Liver (tissue), 9 donors: ENCODE results near the gene ZNF423. TPM values are rescaled to one million over a fixed set of nuclear protein-coding genes. Genes with fewer than 3 reads are reported as not detected.

Source experiments
- DNase-seq: peaks from one replicate; pipeline ENCODE4 v3.0.0-alpha.2; 2017; ENCODE audit warnings: low spot score
- H3K27ac ChIP-seq, 2 donors: one replicate each; pipeline ENCODE4 v1.7.0; 2013; ENCODE audit warnings: inconsistent platforms in 2 of 2, low read length in 2 of 2, control low read depth in 1 of 2, low read depth in 1 of 2, mild to moderate bottlenecking in 1 of 2
- H3K27me3 ChIP-seq, 4 donors: one replicate each; pipeline versions ENCODE4 v1.6.1 to v1.7.0; 2013; ENCODE audit warnings: low read length in 3 of 4, inconsistent platforms in 1 of 4, mild to moderate bottlenecking in 1 of 4, moderate library complexity in 1 of 4; ENCODE audit not compliant: control insufficient read depth in 4 of 4, insufficient read depth in 4 of 4
- H3K36me3 ChIP-seq, 4 donors: one replicate each; pipeline versions ENCODE4 v1.6.1 to v1.7.0; 2013; ENCODE audit warnings: low read length in 3 of 4, mild to moderate bottlenecking in 3 of 4, low read depth in 1 of 4, moderate library complexity in 1 of 4; ENCODE audit not compliant: control insufficient read depth in 4 of 4, insufficient read depth in 3 of 4
- H3K4me1 ChIP-seq, 4 donors: one replicate each; pipeline versions ENCODE4 v1.6.1 to v1.7.0; 2013; ENCODE audit warnings: low read length in 3 of 4, mild to moderate bottlenecking in 3 of 4, moderate library complexity in 1 of 4; ENCODE audit not compliant: control insufficient read depth in 4 of 4, insufficient read depth in 4 of 4
- H3K4me3 ChIP-seq, 3 donors: one replicate each; pipeline versions ENCODE4 v1.6.1 to v1.7.0; 2013; ENCODE audit warnings: low read length in 3 of 3, control low read depth in 1 of 3, low read depth in 1 of 3, mild to moderate bottlenecking in 1 of 3
- H3K9ac ChIP-seq, 2 donors: one replicate each; pipeline ENCODE4 v1.7.0; 2013; ENCODE audit warnings: low read length in 2 of 2, mild to moderate bottlenecking in 2 of 2, moderate library complexity in 2 of 2, control low read depth in 1 of 2, low read depth in 1 of 2
- H3K9me3 ChIP-seq, 4 donors: one replicate each; pipeline versions ENCODE4 v1.6.1 to v1.7.0; 2013; ENCODE audit warnings: low read length in 3 of 4; ENCODE audit not compliant: control insufficient read depth in 4 of 4
- ATF3 ChIP-seq: IDR thresholded peaks from 2 replicates; pipeline ENCODE4 v1.6.1; 2016; ENCODE audit warnings: antibody characterized with exemption
- CTCF ChIP-seq: fragments of 150-350 bp; IDR thresholded peaks from 2 replicates; pipeline ENCODE4 v1.5.1; 2017; ENCODE audit warnings: improper control_type of control experiment, low read depth, low read length; ENCODE audit not compliant: missing input control
- EGR1 ChIP-seq, 2 donors: IDR thresholded peaks; 2 replicates each; pipeline ENCODE4 v1.6.1; 2016 to 2018; ENCODE audit warnings: antibody characterized with exemption in 2 of 2, low read depth in 2 of 2
- FOXA1 ChIP-seq: IDR thresholded peaks from 2 replicates; pipeline ENCODE4 v1.6.1; 2016; ENCODE audit warnings: antibody characterized with exemption
- FOXA2 ChIP-seq: IDR thresholded peaks from 2 replicates; pipeline ENCODE4 v1.6.1; 2016; ENCODE audit warnings: antibody characterized with exemption
- GABPA ChIP-seq, 2 donors: IDR thresholded peaks in 1 of 2; conservative IDR thresholded peaks in 1 of 2; 2 replicates each; pipeline ENCODE4 v1.6.1; 2016; ENCODE audit warnings: antibody characterized with exemption in 2 of 2, mild to moderate bottlenecking in 1 of 2, moderate library complexity in 1 of 2
- HNF4A ChIP-seq, 2 donors: conservative IDR thresholded peaks; 2 replicates each; pipeline ENCODE4 v1.6.1; 2016; ENCODE audit warnings: antibody characterized with exemption in 2 of 2, mild to moderate bottlenecking in 2 of 2
- HNF4G ChIP-seq: IDR thresholded peaks from 2 replicates; pipeline ENCODE4 v1.6.1; 2016; ENCODE audit warnings: antibody characterized with exemption
- JUND ChIP-seq, 2 donors: IDR thresholded peaks; 2 replicates each; pipeline ENCODE4 v1.6.1; 2016; ENCODE audit warnings: antibody characterized with exemption in 2 of 2
- MAX ChIP-seq: IDR thresholded peaks from 2 replicates; pipeline ENCODE4 v1.6.1; 2016; ENCODE audit warnings: antibody characterized with exemption
- NR2F2 ChIP-seq: IDR thresholded peaks from 2 replicates; pipeline ENCODE4 v1.6.1; 2016; ENCODE audit warnings: antibody characterized with exemption
- RAD21 ChIP-seq, 2 donors: IDR thresholded peaks; 2 replicates each; pipeline ENCODE4 v1.6.1; 2016; ENCODE audit warnings: antibody characterized with exemption in 2 of 2, mild to moderate bottlenecking in 2 of 2
- REST ChIP-seq: IDR thresholded peaks from 2 replicates; pipeline ENCODE4 v1.6.1; 2016; ENCODE audit warnings: antibody characterized with exemption, mild to moderate bottlenecking
- RXRA ChIP-seq, 2 donors: IDR thresholded peaks; 2 replicates each; pipeline ENCODE4 v1.6.1; 2017 to 2018; ENCODE audit warnings: antibody characterized with exemption in 2 of 2, mild to moderate bottlenecking in 1 of 2
- SP1 ChIP-seq: IDR thresholded peaks from 2 replicates; pipeline ENCODE4 v1.6.1; 2018; ENCODE audit warnings: antibody characterized with exemption, mild to moderate bottlenecking
- TAF1 ChIP-seq: conservative IDR thresholded peaks from 2 replicates; pipeline ENCODE4 v1.6.1; 2016; ENCODE audit warnings: antibody characterized with exemption, mild to moderate bottlenecking
- YY1 ChIP-seq: IDR thresholded peaks from 2 replicates; pipeline ENCODE4 v1.6.1; 2016; ENCODE audit warnings: antibody characterized with exemption, mild to moderate bottlenecking
- ZBTB33 ChIP-seq: IDR thresholded peaks from 2 replicates; pipeline ENCODE4 v1.6.1; 2016; ENCODE audit warnings: antibody characterized with exemption
- WGBS: extraction: QIAGEN DNeasy Blood & Tissue Kit; methylation state at CpG from one replicate; pipeline ENCODE4 v1.1.7; 2013; 5-methylcytosine and 5-hydroxymethylcytosine counted together
- polyA plus RNA-seq, 2 donors: library from polyadenylated mRNA; stranded (reverse) in 1 of 2; unstranded in 1 of 2; fragments of 200-250 nt in 1 of 2; fragments of >200 nt in 1 of 2; fragmentation: Nextera tagmentation in 1 of 2; extraction: Ambion mirVana in 1 of 2; gene quantifications; one replicate each; pipeline versions ENCODE4 v1.2.1 to v1.2.3, GENCODE V29; 2013 to 2015
- total RNA-seq, 2 donors: library from RNA; depleted of rRNA; stranded (reverse); fragments of >200 nt; gene quantifications; one replicate each; pipeline ENCODE4 v1.2.3, GENCODE V29; 2014
- donor health status: healthy.
- donor health status: healthy.
- donor health status: healthy.
- donor health status: healthy.
- donor health status: healthy.

Gene ZNF423
- total and polyA plus RNA-seq, 4 donors = 0.24 to 1.6 (median 0.39) TPM

- H3K9me3 ChIP-seq = no peaks in the 10 kb centered on the region
- H3K4me3 ChIP-seq = no peak overlapping the region
- DNase-seq = no peak
- TF ChIP-seq EGR1 (IDR thresholded peaks at IDR 0.05; ENCODE audit: low read depth in 2 of 2) (no peak), GABPA (IDR thresholded peaks at IDR 0.05 in 1 of 2, conservative IDR thresholded peaks at IDR 0.05 in 1 of 2) (no peak), REST (no peak), SP1 (no peak), MAX (no peak), RXRA (IDR thresholded peaks at IDR 0.05) (no peak), ATF3 (no peak), NR2F2 (no peak), YY1 (no peak)
- H3K27me3 ChIP-seq = no peaks in the 10 kb centered on the region
- H3K36me3 ChIP-seq = no peaks in the 10 kb centered on the region
- H3K9ac ChIP-seq = no peak overlapping the region
- peaks cover 2 to 8% (median 5%) of the 10 kb centered on the region in 4 donors for H3K4me1 ChIP-seq
- 86% methylated on average over 9 of the region's 9 CpGs for WGBS
- no peak overlapping the region for H3K27ac ChIP-seq
Observed at GRCh38 chr16:49494891-49495566, 360.9 kb downstream of the ZNF423 start.

- H3K9me3 ChIP-seq = no peaks in the 10 kb centered on the region
- peaks cover 2 to 8% (median 5%) of the 10 kb centered on the region in 4 donors for H3K4me1 ChIP-seq
- H3K27ac ChIP-seq = no peak overlapping the region
- TF ChIP-seq TAF1 (no peak), REST (no peak), FOXA2 (no peak), MAX (no peak), EGR1 (IDR thresholded peaks at IDR 0.05; ENCODE audit: low read depth in 2 of 2) (no peak), ZBTB33 (no peak), FOXA1 (no peak), SP1 (no peak), ATF3 (no peak), HNF4G (no peak), RXRA (IDR thresholded peaks at IDR 0.05) (no peak), HNF4A (conservative IDR thresholded peaks at IDR 0.05) (no peak), GABPA (IDR thresholded peaks at IDR 0.05 in 1 of 2, conservative IDR thresholded peaks at IDR 0.05 in 1 of 2) (no peak), CTCF (no peak), JUND (IDR thresholded peaks at IDR 0.05) (no peak), NR2F2 (no peak), YY1 (no peak), RAD21 (IDR thresholded peaks at IDR 0.05) (no peak)
- WGBS = 79% methylated on average over 7 of the region's 7 CpGs
- no peak overlapping the region for H3K9ac ChIP-seq
- no peak overlapping the region for H3K4me3 ChIP-seq
- H3K27me3 ChIP-seq = no peaks in the 10 kb centered on the region
- no peaks in the 10 kb centered on the region for H3K36me3 ChIP-seq
- no peak for DNase-seq
Observed at GRCh38 chr16:49494474-49494873, 361.4 kb downstream of the ZNF423 start.
